ENCODE results near the gene FAM83D.
"Not testable (repeated sequence)": the region's sequence is repeated elsewhere in the genome, so short reads cannot be mapped to it uniquely, and the experiment has no call there.

Gene FAM83D

DNA sequence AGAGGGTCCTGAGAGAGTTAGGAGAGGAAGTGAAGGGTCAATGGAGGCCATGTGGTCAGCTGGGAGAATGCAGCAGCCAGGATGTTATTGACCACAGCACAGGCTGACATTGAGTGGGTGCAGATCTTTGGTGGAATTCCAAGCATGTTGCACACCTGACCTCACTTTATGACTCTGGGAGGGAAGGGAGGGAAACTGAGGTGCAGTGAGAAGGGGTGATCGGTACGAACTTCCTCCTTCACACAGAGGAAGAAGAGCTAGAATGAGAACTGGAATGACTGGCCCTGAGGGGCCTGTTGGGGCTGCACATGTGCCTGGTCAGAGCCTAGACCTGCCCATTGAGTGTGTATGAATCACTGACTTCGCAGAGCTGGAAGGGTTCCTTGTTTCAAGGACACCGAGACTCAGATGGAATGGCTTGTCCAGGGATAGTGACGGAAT, 9.8 kb downstream of the FAM83D start:
- DNase-seq = no peak

DNA sequence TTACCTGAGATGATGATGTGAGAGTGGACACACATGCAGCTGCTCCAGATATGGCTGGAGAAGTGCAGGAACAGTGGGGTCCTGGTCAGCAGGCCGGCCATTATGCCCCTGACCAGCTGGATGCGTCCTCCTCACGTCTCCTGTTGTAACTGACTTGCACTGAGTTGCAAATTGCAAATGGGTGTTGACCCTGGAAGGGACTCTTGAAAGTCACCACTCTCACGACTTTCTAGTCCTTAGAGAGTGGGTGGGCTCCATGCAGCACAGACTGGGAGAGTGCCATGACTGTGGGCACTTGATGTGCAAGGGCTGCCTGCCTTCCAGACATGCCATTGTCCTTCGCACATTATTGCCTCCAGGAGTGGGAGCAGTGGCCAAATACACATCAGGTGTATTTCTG, 10.8 kb downstream of the FAM83D start:
- no peak for DNase-seq

DNA sequence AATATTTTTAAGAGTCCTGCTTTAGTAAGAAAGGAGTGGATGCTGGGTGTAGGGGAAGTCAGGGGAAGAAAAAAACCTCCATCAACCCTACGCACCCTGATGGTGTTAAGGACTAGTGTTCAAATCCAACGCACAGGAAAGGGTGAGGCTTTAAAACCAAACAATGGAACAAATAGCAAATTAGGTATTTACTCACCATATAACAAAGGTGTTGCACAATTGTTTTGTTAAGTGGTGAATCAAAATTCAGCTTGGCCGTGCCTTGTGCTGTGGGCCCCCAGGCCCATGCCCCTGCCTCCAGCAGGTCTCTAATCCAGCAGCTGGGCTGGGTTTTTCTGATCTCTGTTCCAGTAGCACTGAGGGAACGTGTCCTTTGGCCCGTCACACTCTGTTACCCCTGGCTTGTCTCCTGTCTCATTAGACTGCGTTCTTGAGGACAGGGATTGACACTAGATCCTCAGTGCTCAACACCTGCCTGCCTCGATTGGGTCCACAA, 11.8 kb downstream of the FAM83D start:
- no peak for DNase-seq

DNA sequence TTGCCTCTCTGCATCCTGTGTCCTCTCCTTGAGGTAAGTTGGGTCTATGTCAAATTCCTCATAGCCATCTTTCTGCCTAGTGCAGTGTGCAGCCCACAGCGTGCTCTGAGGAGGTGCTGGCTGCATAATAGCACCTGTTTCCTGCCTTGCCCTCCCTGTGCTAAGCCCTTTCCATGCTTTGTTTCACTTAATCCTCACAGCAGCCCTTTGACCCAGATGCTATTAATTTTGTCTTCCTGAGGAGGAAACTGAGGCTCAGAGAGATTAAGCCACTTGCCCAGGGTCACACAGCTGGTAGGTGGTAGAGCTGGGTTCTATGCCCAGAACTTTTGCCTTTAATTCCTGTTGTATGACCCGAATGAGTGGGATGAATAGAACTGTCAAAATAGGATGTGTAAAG, 13.5 kb downstream of the FAM83D start:
- no peak for DNase-seq

DNA sequence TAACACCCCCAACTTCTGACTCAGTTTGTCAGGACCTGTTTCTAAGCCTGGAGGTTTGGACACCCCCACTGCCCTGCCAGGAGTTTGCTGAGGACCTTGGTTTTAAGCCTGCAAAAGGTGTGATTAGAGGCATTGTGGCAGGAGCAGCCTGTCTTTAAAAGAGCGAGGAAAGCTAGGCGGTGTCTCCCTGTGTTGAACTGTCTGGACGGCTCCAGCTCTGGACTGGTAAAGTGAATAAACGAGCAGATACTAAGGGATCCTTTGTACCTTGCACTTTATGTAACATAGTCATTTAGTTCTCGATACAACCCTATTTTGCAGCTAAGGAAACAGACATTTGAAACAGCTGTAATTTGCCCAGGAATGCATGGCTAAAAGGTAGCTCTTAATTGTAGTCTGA, 14.4 kb downstream of the FAM83D start:
- no peak for DNase-seq

DNA sequence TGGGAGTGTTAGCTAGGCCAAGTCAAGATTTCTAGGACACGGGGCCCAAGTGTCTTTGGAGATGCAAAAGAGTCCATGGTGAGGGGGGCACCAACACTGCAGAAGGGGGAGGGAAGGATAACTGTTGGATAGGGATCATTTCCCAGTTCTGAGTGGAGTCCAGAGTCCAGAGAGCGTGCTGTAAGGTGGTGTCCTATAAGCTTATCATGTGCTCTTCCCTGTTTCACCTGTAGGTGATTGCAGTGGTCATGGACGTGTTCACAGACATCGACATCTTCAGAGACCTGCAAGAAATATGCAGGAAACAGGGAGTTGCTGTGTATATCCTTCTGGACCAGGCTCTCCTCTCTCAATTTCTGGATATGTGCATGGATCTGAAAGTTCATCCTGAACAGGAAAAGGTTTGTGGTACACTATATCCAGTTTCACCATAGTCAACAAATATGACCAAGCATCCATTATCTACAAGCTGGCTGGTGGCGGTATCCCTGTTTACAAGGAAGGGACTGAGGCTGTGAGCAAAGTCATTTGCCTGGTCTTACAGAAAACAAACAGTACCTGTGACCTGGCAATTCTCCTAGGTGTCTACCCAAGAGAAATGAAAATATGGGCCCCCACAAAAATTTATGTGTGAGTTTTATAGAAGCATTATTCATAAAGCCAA, 15.6 kb downstream of the FAM83D start:
- DNase-seq = no peak

DNA sequence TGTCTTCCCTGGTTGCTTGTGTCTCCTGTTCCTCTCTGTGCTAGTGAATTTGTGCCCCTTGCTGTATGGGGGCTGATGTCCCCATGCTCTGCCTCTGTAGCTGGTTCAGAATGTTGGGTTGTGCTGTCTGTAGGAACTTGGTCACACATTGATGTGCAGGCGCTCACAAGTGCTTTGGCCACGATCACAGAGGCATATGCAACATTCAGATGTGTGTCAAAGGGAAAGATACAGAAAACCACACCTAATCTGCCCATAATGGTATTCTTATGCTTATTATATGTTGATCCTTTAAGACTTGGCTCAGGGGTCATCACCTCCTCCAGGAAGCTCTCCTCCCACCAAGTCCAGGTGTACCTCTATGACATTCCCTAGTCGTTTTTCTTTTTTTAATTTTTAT, 18.8 kb downstream of the FAM83D start:
- no peak for DNase-seq

DNA sequence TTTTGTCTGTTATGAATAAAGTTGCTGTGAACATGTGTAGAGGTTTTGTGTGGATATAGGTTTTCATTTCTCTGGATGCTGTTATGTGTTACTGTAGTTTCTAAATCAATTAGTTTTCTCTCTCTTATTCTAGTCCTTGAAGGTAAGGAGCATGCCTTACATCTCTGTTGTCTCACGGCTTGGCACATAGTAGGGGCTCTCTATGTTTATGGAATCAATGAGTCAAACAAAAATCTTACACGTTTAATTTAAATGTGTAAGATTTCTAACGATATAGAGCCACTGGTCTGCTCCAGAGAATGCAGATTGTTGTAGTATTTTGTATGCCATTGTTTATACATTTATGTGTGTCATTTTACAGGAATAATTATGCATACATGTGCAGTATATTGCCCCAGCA, 20.6 kb downstream of the FAM83D start:
- no peak for DNase-seq

DNA sequence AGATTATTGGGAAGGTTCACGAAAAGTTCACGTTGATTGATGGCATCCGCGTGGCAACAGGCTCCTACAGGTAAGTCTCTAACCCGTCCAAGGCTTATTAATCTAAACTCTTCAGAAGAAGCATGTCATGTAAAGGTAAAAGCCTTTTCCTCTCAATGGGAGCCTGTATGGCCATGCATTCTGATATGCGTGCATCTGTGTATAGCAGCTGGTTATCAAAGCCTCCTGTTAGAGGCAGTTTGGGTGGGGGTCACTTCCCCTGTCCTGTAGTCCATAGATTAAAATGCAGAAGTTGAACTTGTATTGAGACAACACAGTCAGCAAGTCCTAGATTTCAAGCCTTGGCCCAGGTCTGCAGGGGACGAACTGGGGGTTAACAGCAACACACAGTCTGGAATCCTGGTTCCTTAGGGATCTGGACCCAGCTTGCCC, 21.7 kb downstream of the FAM83D start:
- DNase-seq = no peak

DNA sequence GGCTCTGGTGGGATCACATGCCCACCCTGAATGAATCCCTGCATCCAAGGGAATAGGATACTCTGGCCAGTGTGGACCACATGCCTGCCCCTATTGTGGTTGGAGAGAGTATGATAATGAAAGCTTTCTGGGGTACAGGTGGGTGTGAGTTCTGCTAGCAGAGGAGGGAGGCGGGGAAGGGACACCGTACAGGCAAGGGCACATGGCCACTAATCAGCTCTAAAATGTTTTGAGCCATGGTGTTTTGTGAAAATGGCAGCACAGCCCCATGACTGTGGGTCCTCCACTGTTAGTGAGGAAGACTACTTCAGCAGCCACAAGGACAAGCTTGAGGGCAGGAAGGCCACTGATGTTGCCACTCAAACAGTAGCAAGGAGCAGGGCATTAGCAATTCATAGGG, 24.0 kb downstream of the FAM83D start:
- no peak for DNase-seq

DNA sequence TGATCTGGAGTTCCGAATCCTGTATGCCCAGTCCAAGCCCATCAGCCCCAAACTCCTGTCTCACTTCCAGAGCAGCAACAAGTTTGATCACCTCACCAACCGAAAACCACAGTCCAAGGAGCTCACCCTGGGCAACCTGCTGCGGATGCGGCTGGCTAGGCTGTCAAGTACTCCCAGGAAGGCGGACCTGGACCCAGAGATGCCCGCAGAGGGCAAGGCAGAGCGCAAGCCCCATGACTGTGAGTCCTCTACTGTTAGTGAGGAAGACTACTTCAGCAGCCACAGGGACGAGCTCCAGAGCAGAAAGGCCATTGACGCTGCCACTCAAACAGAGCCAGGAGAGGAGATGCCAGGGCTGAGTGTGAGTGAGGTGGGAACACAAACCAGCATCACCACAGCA, 25.4 kb downstream of the FAM83D start:
- no peak for DNase-seq

DNA sequence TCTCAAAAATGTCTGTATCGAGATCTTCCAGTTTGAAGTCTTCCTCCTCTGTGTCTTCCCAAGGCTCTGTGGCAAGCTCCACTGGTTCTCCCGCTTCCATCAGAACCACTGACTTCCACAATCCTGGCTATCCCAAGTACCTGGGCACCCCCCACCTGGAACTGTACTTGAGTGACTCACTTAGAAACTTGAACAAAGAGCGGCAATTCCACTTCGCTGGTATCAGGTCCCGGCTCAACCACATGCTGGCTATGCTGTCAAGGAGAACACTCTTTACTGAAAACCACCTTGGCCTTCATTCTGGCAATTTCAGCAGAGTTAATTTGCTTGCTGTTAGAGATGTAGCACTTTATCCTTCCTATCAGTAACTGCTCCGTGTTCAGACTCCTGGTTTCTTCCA, 25.9 kb downstream of the FAM83D start:
- DNase-seq = no peak

DNA sequence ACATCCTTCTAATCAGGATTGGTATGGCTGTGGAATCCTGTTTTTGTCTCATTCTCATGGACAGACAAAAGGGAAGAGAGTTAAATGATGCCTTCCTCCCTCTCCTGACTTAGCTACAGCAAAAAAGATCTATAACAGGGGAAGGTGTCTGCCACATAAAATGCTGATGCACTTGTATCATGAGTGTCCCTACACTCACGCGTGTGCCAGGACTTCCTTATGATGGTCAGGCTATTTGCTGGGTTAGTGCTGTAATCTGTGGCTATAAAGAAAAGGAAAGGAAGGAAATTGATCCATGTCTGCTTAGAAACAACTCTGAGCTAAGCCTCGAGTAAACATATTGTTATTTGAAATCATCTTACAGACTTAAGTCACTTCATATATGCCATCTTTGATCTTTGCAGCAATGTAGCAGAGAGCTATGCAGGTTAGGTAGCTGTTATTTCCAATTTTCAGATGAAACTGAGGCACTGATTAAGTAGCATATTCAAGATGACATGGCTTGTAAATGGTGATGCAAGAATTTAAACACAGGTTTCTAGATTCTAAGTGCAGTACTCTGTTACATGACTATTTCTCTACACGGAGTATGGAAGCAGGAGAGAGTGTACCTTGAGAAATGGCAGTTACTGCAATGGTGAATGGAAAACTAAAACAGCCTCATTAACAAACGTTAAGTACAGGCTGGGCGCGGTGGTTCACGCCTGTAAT, 27.6 kb downstream of the FAM83D start:
- DNase-seq = no peak

DNA sequence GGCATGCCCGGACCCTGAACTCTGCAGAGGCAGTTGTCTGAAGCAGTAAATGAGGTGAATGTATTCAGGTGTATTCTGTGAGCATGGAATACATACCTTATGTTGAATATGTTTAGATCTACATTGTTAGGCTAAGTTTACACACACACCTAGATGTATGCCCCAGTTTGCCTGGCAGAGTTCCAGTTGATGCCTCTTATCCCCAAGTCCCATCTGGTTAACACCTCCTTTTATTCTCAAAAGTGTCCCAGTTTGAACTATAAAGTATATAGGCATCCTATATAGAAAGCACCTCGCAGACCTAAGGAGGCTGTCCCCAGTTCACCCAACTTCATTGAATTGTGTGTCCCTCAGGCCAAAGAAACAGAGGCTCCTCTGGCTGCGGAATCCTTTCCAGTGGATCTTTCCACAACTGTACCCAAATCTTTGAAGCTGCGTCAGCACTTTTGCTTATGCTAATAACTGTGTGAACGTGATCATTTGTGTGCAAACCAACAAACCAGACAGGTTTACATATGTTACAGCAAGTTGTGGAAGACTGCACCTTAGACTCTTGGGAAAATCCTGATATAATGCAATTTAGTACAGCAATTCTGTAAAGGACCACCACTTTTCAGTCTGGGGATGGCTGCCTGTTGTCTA, 31.1 kb downstream of the FAM83D start:
- DNase-seq = no peak

DNA sequence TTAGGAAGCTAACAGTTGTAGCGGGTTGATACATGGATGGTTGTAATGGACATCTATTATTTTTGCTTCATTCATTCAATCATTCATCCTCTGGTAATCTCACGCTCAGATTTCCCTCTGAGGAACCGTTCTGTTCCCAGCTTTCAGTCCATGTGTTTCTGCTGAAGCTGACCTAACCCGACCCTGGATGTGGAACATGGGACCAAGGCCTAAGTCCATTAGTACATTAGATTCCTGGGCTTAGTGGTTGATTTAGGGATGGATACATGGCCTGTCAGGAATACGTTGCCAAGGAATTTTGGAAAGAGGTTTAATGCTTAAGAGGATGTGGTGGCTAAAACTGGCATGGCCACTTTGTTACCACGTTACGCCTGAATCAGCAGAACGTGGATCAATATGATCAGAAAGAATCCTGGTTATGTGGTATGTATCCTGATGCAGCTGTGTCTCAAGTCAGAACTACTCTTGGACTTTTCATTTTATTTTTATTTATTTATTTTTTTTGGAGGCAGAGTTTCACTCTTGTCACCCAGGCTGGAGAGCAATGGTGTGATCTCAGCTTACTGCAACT, 31.8 kb downstream of the FAM83D start:
- no peak for DNase-seq

DNA sequence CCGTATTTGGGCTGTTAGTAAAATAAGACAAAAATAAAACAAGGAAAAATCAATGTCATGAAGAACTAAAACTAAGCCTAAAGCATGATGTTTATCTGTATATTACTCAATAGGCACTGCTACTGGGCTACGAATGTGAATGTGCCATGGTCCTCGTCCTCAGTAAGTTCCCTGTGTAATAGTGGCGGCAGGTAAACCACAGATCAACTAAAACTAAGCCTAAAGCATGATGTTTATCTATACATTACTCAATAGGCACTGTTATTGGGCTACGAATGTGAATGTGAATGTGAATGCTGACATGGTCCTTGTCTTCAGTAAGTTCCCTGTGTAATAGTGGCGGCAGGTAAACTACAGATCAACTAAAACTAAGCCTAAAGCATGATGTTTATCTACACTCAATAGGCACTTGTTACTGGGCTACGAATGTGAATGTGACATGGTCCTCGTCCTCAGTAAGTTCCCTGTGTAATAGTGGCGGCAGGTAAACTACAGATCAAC, 34.0 kb downstream of the FAM83D start:
- not testable (repeated sequence) for DNase-seq

DNA sequence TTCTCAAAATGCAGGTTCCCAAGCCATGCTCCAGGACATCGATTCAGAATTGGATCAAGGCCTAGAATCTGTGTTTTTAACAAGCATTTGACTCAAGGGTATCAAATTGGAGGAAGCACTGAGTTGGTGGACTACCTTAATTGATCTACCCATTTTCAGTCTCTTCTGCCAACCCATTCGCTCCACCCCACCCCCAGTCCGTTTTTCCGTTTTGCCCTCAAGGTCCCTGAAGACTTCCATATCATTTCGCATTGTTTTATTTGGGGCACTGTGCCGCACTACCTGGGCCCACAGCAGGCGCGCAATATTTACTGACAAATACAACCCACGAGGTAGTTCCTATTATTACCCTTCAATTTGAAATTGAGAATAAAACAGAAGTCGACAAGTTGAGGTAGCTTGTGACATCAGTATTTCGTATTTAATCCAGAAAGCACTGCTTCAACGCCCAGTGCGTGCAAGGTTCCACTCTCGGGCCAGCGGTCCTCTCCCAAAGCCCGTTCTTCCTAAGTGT, 35.4 kb downstream of the FAM83D start:
- DNase-seq = no peak

DNA sequence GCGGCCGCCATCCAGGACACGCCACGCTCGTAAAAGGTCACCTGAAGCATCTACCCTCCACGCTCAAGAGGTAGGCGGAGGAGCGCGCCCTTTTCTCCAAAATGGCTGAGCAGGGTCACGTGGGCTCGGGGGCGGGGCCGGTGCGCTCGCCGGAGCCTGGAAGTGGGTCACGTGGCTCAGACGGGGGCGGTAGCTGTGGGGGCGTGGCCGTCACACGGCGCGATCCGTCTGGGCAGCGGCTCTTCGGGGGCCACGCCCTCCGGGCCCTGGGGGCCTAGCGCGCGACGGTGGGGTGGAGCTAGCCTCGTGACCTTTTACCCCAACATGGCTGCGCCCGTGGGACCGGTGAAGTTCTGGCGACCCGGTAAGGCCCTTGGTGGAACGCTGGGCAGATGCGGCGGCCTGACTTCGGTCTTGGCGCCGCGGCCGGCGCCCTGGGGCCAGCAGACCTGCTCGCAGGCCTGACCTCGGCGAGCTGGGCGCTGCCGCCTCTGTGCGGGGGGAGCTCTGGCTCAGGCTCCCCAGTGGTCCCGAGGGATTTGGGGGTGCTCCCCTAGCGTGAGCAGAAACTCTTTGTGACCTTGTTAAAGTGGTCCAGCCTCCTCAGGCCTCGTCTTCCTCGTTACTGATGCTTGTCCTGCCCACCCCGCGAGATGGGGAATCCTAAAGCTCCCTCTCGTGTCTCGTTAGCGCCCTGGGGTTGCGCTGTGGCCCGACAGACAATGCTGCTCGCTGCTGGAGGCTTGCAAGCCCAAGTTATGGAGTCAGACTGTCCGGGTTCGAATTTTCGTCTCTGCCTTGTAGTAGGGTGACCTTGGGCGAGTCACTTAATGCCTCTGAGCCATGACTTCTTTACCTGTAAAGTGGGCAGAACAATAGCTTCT, 36.1 kb downstream of the FAM83D start, which contains the start of gene DHX35:
Gene DHX35, plus strand, starts transcription at position 301 of the 884 bp plus-strand sequence. Its CDS starts 24 bp downstream, at position 325.
- DNase-seq = peak; percentile 98

DNA sequence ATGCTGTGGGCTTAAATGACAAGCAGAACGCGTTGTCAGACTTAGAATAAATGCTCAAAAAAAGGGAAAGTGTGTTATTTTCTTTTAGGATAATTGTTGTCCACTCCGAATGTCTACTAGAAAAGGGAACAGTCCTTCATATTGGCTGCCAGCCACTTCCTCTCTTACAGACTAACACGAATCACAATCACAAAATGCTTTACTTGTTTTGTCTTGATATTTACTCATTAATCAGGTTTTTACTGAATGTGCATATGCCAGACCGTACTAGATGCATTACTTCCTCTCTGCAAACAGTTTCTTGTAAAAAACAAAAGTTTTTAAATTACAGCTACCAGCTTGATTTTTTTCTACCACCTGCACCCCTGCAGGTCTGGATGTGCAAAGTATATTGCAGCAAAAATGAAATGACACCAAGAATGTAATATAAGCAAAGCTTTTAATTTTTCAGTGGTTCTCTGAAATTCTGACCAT, 36.7 kb downstream of the FAM83D start:
- peak; percentile 23 for DNase-seq

DNA sequence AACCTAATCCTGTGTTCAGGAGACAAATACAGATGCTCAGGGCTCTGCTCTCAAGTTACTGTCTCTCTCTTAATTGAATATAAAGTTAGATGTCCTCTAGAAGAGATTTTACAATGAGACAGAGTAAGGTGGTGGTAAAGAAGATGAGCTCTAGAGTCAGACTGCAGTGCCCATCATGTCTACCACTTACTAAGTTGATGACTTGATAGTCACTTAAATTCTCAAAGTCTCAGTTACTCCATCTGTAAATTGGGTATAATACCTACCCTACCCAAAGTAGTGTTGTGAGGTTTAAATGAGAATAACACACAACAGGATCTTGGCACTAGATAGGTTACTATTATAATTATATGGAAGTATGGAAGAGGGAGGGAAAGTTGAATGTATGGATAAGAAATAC, 37.5 kb downstream of the FAM83D start:
- no peak for DNase-seq

DNA sequence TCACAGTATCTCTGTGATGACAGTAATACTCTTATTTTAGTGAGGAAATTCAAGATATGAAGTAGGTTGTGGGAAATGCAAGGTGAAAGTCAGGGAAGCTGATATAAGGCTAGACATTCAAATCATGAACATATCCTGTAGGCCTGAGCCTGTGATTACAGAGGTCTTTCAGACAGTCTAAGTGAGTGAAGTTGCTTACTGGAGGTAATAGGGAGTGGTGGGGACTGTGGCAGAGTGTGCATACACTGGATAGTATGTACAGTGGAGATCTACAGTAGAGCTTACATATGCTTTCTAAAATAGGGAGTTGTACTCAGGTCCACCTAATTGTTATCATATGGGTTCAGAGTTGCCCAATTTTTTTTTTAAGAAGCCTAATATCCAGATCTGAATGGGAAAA, 39.0 kb downstream of the FAM83D start:
- no peak for DNase-seq

DNA sequence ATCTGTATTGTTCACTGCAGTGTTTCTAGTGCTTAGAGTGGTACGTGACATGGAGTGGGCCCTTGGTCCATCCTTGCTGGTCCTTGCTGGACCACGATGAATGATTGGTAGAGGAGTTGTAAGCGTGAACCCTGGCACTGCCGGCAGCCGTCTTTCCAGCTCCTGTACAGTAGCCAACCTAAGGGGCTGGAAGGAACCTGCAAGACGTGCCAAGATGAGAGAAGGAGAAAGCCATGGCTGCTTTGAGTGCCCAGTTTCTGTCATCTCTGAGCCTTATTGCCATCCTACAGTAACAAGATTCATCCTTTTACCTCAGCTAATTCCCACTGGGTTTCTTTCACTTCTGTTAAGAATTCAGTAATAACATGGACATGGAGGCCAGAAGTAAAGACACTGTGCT, 41.9 kb downstream of the FAM83D start:
- no peak for DNase-seq
